Measurements from ENCODE around the gene FAM170A. TPM values are rescaled to one million over a fixed set of nuclear protein-coding genes. Genes with fewer than 3 reads are reported as not detected.

FAM170A gene
- total RNA-seq: not detected in 2 replicates

GRCh38 chr5:119629339-119629738, at the start of gene FAM170A:
Gene FAM170A (plus strand): TSS chr5:119629558. CDS start chr5:119629769, 211 bp downstream.
- no peak for DNase-seq

- no peak for DNase-seq
Observed at GRCh38 chr5:119582987-119583386, 46.4 kb upstream of the FAM170A start.

- no peak for DNase-seq
Observed at GRCh38 chr5:119583684-119584083, 45.7 kb upstream of the FAM170A start.

- DNase-seq: no peak
Observed at GRCh38 chr5:119596046-119596445, 33.3 kb upstream of the FAM170A start.

GRCh38 chr5:119597728-119598298, 31.5 kb upstream of the FAM170A start:
- no peak for DNase-seq

- DNase-seq: no peak
Observed at GRCh38 chr5:119613937-119614336, 15.4 kb upstream of the FAM170A start.

- DNase-seq: no peak
Observed at GRCh38 chr5:119614838-119615237, 14.5 kb upstream of the FAM170A start.

GRCh38 chr5:119626086-119626485, 3.3 kb upstream of the FAM170A start:
- no peak for DNase-seq

GRCh38 chr5:119630752-119631440, 1.5 kb downstream of the FAM170A start:
- DNase-seq: no peak

- DNase-seq: no peak
Observed at GRCh38 chr5:119631660-119632059, 2.3 kb downstream of the FAM170A start.

GRCh38 chr5:119651486-119651885, 22.1 kb downstream of the FAM170A start:
- DNase-seq: no peak

GRCh38 chr5:119655061-119655460, 25.7 kb downstream of the FAM170A start:
- no peak for DNase-seq

- DNase-seq: no peak
Observed at GRCh38 chr5:119656023-119656422, 26.7 kb downstream of the FAM170A start.

GRCh38 chr5:119666542-119666941, 37.2 kb downstream of the FAM170A start:
- DNase-seq: no peak

GRCh38 chr5:119678351-119679028, 49.1 kb downstream of the FAM170A start:
- no peak for DNase-seq

GRCh38 chr5:119680080-119680479, 50.7 kb downstream of the FAM170A start:
- DNase-seq: no peak

- DNase-seq: no peak
Observed at GRCh38 chr5:119681734-119682133, 52.4 kb downstream of the FAM170A start.

- DNase-seq: no peak
Observed at GRCh38 chr5:119682372-119682771, 53.0 kb downstream of the FAM170A start.

Other genes starting within 250 kb of the FAM170A start
- 148 and 206 TPM in 2 replicates for gene HSD17B4, start 177.1 kb upstream of the FAM170A start, total RNA-seq

Measured in dermis blood vessel endothelial cell (primary cell).